HEK293T (cell line): Measurements from ENCODE around the gene KRTAP10-9.
"Not testable (repeated sequence)": the region's sequence is repeated elsewhere in the genome, so short reads cannot be mapped to it uniquely, and the experiment has no call there.

Experiments used
- CTCF ChIA-PET: fragments of 350-600 bp; formaldehyde crosslinking; extraction: SDS; loops from one replicate; lab custom pipeline; 2021; ENCODE audit warnings: antibody characterized with exemption, inconsistent platforms; lab: Yijun Ruan, JAX
- POLR2A ChIA-PET: fragments of 350-600 bp; formaldehyde crosslinking; extraction: SDS; loops from one replicate; lab custom pipeline; 2020; ENCODE audit warnings: antibody characterized with exemption, inconsistent platforms; lab: Yijun Ruan, JAX
- DNase-seq: peaks from one replicate; pipeline ENCODE4 v3.0.0; 2012; ENCODE audit warnings: mixed read lengths; ENCODE audit errors: extremely low spot score
- ARNT ChIP-seq: fragments of 450-650 bp; IDR thresholded peaks from 2 replicates; pipeline ENCODE4 v1.6.1; 2017; ENCODE audit warnings: mild to moderate bottlenecking
- BHLHE40 ChIP-seq: fragments of 450-650 bp; IDR thresholded peaks from 2 replicates; pipeline ENCODE4 v1.6.1; 2016; ENCODE audit warnings: mild to moderate bottlenecking, moderate library complexity, borderline replicate concordance
- CTBP1 ChIP-seq: fragments of 450-650 bp; IDR thresholded peaks from 2 replicates; pipeline ENCODE4 v1.6.1; 2016; ENCODE audit warnings: borderline replicate concordance
- ELF4 ChIP-seq: fragments of 450-650 bp; IDR thresholded peaks from 2 replicates; pipeline ENCODE4 v1.6.1; 2017; ENCODE audit warnings: antibody characterized with exemption
- FOXA1 ChIP-seq: fragments of 450-650 bp; IDR thresholded peaks from 2 replicates; pipeline ENCODE4 v1.6.1; 2016; ENCODE audit warnings: mild to moderate bottlenecking
- FOXK2 ChIP-seq: fragments of 450-650 bp; IDR thresholded peaks from 2 replicates; pipeline ENCODE4 v1.6.1; 2016; ENCODE audit warnings: mild to moderate bottlenecking
- FOXM1 ChIP-seq: fragments of 450-650 bp; IDR thresholded peaks from 2 replicates; pipeline ENCODE4 v1.6.1; 2017; ENCODE audit warnings: mild to moderate bottlenecking, borderline replicate concordance
- HDGF ChIP-seq: fragments of 450-650 bp; IDR thresholded peaks from 2 replicates; pipeline ENCODE4 v1.6.1; 2017; ENCODE audit warnings: antibody characterized with exemption, borderline replicate concordance
- L3MBTL2 ChIP-seq: fragments of 450-650 bp; conservative IDR thresholded peaks from 2 replicates; pipeline ENCODE4 v1.6.1; 2016; ENCODE audit warnings: mild to moderate bottlenecking
- LEF1 ChIP-seq: fragments of 450-650 bp; IDR thresholded peaks from 2 replicates; pipeline ENCODE4 v1.6.1; 2017; ENCODE audit warnings: mild to moderate bottlenecking, borderline replicate concordance
- NFRKB ChIP-seq: fragments of 450-650 bp; IDR thresholded peaks from 2 replicates; pipeline ENCODE4 v1.6.1; 2016; ENCODE audit warnings: mild to moderate bottlenecking, moderate library complexity
- PKNOX1 ChIP-seq: fragments of 450-650 bp; IDR thresholded peaks from 2 replicates; pipeline ENCODE4 v1.6.1; 2016
- SP1 ChIP-seq: fragments of 450-650 bp; IDR thresholded peaks from 2 replicates; pipeline ENCODE4 v1.6.1; 2017
- SUZ12 ChIP-seq: fragments of 450-650 bp; IDR thresholded peaks from 2 replicates; pipeline ENCODE4 v1.6.1; 2016; ENCODE audit warnings: mild to moderate bottlenecking
- TARDBP ChIP-seq: fragments of 450-650 bp; IDR thresholded peaks from 2 replicates; pipeline ENCODE4 v1.6.1; 2016
- ZNF384 ChIP-seq: fragments of 450-650 bp; IDR thresholded peaks from 2 replicates; pipeline ENCODE4 v1.6.1; 2016

Gene KRTAP10-9

GRCh38 chr21:44636209-44637017, 9.5 kb downstream of the KRTAP10-9 start:
- TF ChIP-seq BHLHE40 (no peak), FOXK2 (no peak), CTBP1 (no peak), FOXA1 (no peak), PKNOX1 (no peak), FOXM1 (no peak), ELF4 (no peak)
- no peak for DNase-seq
- CTCF ChIA-PET, result interaction anchor here (0.6 kb wide), 1 partner anchor 33 kb away, joined by 4 read pairs; no protein-coding TSS in a partner anchor
- POLR2A ChIA-PET, result no interaction called here

- TF ChIP-seq ELF4 (no peak), HDGF (no peak), BHLHE40 (no peak), SUZ12 (no peak), ZNF384 (no peak), FOXA1 (no peak), NFRKB (no peak), TARDBP (no peak), CTBP1 (no peak), FOXK2 (no peak), PKNOX1 (no peak), L3MBTL2 (no peak), SP1 (no peak), FOXM1 (no peak), LEF1 (no peak), ARNT (no peak)
- DNase-seq, result no peak
- ChIA-PET CTCF (interaction anchor here (0.6 kb wide), 1 partner anchor 34 kb away, joined by 4 read pairs; no protein-coding TSS in a partner anchor), POLR2A (no interaction called here)
Measured at GRCh38 chr21:44637018-44637850, 10.3 kb downstream of the KRTAP10-9 start, which contains the start of gene KRTAP10-10. Gene KRTAP10-10 (plus strand): TSS chr21:44637356. CDS start chr21:44637418, 62 bp downstream.

GRCh38 chr21:44637851-44638348, 11.0 kb downstream of the KRTAP10-9 start:
- POLR2A ChIA-PET, DNase-seq, CTCF ChIA-PET: not testable (repeated sequence)

GRCh38 chr21:44638506-44639330, 11.8 kb downstream of the KRTAP10-9 start:
- CTCF ChIA-PET, DNase-seq, POLR2A ChIA-PET: not testable (repeated sequence)

GRCh38 chr21:44639331-44639655, 12.4 kb downstream of the KRTAP10-9 start:
- ChIA-PET POLR2A (no interaction called here), CTCF (no interaction called here)
- no peak for DNase-seq
- TF ChIP-seq CTBP1 (no peak), FOXK2 (no peak), ARNT (no peak), L3MBTL2 (no peak), FOXM1 (no peak), TARDBP (no peak), NFRKB (no peak), BHLHE40 (no peak), SP1 (no peak), ZNF384 (no peak), PKNOX1 (no peak), FOXA1 (no peak), ELF4 (no peak), SUZ12 (no peak), LEF1 (no peak), HDGF (no peak)

- no peak for DNase-seq
- no peak for TF ChIP-seq TARDBP
- TF ChIP-seq HDGF, result no peak
- TF ChIP-seq FOXA1, result no peak
- no peak for TF ChIP-seq ARNT
- TF ChIP-seq ZNF384, result no peak
- no peak for TF ChIP-seq FOXM1
- no peak for TF ChIP-seq PKNOX1
- no peak for TF ChIP-seq FOXK2
- no peak for TF ChIP-seq SUZ12
- no peak for TF ChIP-seq CTBP1
- ChIA-PET CTCF (no interaction called here), POLR2A (no interaction called here)
Measured at GRCh38 chr21:44640761-44641160, 13.9 kb downstream of the KRTAP10-9 start.
